Right lobe of liver (tissue), 4 donors: ENCODE data around the gene PARP9.

Experiments
- POLR2A ChIP-seq: fragments of 450-650 bp; IDR thresholded peaks from one replicate; pipeline ENCODE4 v1.6.1; 2017; ENCODE audit warnings: antibody characterized with exemption, mild to moderate bottlenecking
- TF ChIP-seq, protein P1 (sequence below), 4 donors: fragments of 200-600 bp in 3 of 4; fragments of 450-650 bp in 1 of 4; IDR thresholded peaks; one replicate each; pipeline versions ENCODE4 v1.5.1 to v1.8.0; 2016 to 2022; ENCODE audit warnings: antibody characterized with exemption in 4 of 4, mild to moderate bottlenecking in 2 of 4
- donor health status: DM: no; HTN: no; CAD: no.
- donor health status: DM: no; HTN: no; CAD: no.
- donor health status: DM: no; HTN: yes; CAD: no.

- TF ChIP-seq, protein P1, sequence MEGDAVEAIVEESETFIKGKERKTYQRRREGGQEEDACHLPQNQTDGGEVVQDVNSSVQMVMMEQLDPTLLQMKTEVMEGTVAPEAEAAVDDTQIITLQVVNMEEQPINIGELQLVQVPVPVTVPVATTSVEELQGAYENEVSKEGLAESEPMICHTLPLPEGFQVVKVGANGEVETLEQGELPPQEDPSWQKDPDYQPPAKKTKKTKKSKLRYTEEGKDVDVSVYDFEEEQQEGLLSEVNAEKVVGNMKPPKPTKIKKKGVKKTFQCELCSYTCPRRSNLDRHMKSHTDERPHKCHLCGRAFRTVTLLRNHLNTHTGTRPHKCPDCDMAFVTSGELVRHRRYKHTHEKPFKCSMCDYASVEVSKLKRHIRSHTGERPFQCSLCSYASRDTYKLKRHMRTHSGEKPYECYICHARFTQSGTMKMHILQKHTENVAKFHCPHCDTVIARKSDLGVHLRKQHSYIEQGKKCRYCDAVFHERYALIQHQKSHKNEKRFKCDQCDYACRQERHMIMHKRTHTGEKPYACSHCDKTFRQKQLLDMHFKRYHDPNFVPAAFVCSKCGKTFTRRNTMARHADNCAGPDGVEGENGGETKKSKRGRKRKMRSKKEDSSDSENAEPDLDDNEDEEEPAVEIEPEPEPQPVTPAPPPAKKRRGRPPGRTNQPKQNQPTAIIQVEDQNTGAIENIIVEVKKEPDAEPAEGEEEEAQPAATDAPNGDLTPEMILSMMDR (IDR thresholded peaks at IDR 0.05) = no peak
- no peak for TF ChIP-seq POLR2A
Measured at GRCh38 chr3:122498152-122498551, 65.9 kb downstream of the PARP9 start.
